ENCODE measurements around the gene MLC1.
A peak's percentile ranks its signal among the peaks of the same experiment; 100 is the strongest.

MLC1 gene

DNA sequence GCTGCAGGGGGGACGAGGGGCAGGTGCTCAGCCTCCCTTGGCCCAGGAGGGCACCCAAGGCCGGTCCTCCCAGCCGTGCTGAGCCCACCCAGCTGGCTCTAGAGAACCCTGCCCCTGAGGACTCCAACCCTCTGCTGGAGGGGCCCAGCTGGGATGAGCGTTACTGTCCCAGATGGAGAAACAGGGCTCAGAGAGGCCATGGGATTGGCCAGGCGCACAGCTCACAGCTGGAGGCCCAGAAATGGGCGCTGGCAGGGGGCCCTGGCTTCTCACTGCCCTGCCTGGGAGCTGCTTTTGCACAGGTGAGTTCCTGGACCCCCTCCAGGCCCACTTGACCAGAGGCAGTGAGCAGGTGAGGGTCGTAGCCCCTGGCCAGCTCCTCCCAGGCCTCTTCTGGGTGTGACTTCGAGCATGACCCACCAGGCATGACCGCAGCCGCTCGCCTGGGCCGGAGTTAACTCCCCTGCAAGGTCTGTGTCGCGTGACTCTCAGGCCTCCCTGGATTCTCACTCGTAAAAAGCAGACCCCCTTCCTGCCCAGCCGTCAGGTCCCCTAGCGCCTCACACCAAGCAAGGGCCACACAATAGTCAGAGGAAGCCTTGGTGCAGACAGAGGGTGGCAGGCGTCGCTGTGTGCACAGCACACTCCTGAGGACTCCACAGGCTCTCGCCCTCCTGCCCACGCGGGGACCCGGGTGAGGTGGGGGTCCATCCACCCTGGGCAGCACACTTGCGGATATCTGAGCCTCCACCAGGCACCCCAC, 52.9 kb downstream of the MLC1 start:
- in situ Hi-C loops (cut with HindIII; ENCODE audit: low sequenced_read_pairs): no loop called here
- TF ChIP-seq, protein P1, sequence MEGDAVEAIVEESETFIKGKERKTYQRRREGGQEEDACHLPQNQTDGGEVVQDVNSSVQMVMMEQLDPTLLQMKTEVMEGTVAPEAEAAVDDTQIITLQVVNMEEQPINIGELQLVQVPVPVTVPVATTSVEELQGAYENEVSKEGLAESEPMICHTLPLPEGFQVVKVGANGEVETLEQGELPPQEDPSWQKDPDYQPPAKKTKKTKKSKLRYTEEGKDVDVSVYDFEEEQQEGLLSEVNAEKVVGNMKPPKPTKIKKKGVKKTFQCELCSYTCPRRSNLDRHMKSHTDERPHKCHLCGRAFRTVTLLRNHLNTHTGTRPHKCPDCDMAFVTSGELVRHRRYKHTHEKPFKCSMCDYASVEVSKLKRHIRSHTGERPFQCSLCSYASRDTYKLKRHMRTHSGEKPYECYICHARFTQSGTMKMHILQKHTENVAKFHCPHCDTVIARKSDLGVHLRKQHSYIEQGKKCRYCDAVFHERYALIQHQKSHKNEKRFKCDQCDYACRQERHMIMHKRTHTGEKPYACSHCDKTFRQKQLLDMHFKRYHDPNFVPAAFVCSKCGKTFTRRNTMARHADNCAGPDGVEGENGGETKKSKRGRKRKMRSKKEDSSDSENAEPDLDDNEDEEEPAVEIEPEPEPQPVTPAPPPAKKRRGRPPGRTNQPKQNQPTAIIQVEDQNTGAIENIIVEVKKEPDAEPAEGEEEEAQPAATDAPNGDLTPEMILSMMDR (IDR thresholded peaks at IDR 0.05; ENCODE audit: low read depth, low read length, missing control alignments): no peak
- H3K4me3 ChIP-seq (ENCODE audit: low read depth, low read length): no peak overlapping the region
- DNase-seq (ENCODE audit: low read depth): no peak

DNA sequence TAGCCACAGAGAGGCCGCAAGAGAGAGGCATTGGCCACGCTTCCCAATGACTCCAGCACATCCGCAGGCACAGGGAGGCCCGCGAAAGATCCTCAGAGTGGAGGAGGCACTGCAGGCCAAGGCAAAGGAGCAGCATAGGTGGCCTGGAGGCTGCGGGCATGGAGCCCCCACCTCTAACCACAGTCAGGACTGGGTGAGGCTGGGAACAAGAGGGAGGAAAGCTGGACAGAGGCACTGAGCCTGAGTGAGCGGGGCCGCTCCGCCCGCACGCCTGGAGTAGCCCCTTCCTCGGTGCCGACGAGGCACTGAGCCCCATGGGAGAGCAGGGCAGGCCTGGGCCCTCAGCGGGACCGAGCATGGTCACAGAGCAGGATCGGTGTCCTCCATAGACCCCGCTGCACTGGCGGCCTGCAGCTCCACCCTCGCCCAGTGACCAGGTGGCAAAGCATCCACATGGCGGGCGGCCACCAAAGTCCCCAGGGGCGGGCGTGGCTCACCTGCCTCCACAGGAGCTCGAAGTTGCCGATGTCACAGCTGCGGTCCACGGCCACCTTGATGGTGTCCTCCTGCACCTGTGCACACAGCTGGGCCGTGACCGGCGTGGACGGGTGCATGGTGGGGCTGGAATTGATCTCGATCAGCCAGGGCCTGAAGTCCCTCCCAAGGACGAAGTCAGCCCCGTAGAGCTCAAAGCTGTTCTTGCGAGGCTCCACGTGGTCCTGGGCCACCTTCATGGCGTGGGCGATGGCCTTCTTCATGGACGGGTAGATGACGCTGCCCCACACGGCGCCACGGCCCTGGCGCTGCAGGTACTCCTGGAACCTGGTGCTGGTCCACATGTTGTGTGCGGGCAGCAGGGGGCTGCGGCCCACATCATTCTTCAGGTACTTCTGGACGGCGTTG, 53.8 kb downstream of the MLC1 start:
- DNase-seq (ENCODE audit: low read depth): no peak
- H3K4me3 ChIP-seq (ENCODE audit: low read depth, low read length): no peak overlapping the region
- TF ChIP-seq, protein P1 (IDR thresholded peaks at IDR 0.05; ENCODE audit: low read depth, low read length, missing control alignments): no peak
- in situ Hi-C loops (cut with HindIII; ENCODE audit: low sequenced_read_pairs): no loop called here

DNA sequence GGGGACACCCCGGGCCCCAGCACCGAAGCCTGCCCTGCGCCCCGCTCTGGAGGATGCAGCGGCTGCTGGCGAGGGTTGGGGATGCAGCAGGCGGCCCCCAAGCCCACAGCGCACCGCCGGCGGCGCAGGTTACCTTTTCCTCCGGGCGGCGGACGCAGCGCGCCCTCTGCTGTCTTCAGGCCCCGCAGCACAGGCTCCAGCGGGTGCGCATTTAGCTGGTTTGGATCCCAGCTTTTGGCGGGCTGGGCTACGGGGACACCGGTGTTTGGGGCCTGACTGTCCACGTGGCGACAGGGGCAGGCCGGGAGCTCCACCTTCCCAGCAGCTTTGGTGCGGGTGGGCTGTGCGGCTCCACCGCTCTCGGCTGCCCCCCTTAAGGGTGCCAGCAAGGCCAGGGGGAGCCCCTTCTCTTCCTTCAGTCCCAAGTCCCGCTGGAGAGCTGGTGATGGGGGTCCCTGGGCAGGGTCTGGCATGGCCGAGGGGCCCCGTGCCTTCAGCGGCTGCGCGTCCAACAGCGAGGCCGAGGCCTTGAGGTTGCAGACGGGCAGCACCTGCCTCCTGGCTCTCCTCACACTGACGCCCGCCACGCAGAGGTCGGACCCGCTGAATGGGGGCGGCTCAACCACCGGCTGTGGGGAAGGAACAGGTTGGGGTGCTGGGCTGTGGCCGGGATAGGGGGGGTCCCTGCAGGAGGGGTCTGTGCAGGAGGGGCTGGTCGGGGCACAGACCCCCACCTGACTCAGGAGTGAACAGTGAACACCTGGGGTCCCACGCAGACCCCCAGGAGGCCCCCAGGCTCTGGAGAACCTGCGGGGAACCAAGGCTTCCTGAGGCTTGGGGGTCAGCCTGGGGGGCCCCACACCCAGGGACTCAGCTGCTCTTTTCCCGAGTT, 54.7 kb downstream of the MLC1 start:
- H3K4me3 ChIP-seq (ENCODE audit: low read depth, low read length): no peak overlapping the region

DNA sequence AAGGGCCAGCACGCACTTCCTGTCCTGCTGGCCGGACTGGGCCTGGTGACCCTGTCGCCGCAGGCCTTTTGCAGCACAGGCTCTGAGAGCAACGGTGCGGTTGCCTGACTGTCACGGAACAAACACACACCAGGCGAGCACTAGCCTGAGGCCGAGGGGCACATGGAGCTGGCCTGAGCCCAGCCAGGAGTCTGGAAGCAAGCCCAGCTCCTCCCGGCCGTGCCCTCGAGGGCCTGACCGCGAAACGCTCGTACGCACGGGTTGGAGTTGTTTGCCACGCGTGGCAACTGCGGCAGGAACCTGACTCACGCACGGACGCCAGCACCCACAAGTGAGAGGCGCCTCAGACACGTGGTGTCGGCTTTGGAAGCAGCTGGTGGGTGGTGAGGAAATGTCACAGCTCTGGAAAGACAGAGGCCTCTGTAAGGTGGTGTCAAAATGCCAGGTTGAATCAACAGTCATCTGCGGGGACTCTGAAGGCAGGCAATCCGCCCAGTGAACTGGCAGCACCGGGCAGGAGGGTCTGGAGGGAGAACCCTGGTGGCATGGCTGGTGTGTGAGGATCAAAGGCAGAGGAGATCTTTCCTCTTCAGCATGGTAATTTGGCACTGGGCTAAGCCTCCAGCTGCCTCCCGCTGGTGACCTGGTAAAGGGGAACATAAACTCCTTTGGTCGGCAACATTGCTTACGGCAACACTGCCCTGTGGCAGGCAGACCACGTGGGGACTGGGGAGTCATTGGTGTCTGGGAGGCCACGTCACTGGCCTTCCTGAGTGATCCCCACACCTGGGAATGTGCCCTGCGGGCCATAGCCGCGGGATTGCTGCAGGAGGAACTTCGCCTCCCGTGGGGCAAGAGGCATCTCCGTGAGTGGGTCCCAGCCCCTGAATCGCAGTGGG, 57.3 kb downstream of the MLC1 start:
- H3K4me3 ChIP-seq (ENCODE audit: low read depth, low read length): no peak overlapping the region
- in situ Hi-C loops (cut with HindIII; ENCODE audit: low sequenced_read_pairs): no loop called here
- TF ChIP-seq, protein P1 (IDR thresholded peaks at IDR 0.05; ENCODE audit: low read depth, low read length, missing control alignments): no peak
- DNase-seq (ENCODE audit: low read depth): no peak

More for the DNA sequence above, 54.7 kb downstream of the MLC1 start:
- peak; percentile 28 for DNase-seq (ENCODE audit: low read depth)
- TF ChIP-seq, protein P1 (IDR thresholded peaks at IDR 0.05; ENCODE audit: low read depth, low read length, missing control alignments): peak; percentile 86
- in situ Hi-C loops (cut with HindIII; ENCODE audit: low sequenced_read_pairs): no loop called here

DNA sequence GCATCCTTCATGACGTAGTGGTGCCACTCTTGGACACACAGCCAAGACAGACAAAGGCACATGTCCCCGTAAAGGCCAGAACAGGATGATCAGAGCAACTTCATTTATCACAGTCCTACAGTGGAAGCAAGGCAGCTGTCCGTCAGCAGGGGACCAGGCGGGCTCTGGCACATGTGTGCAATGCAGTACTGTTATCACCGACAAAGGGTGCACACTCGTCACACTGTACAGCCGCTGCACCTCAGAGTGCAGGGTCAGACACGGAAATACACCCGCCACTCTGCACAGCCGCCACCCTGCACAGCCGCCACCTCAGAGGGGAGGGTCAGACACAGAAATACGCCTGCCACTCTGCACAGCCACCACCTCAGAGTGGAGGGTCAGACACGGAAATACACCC, 59.2 kb downstream of the MLC1 start:
- H3K4me3 ChIP-seq (ENCODE audit: low read depth, low read length): no peak overlapping the region
- in situ Hi-C loops (cut with HindIII; ENCODE audit: low sequenced_read_pairs): no loop called here
- TF ChIP-seq, protein P1 (IDR thresholded peaks at IDR 0.05; ENCODE audit: low read depth, low read length, missing control alignments): no peak
- no peak for DNase-seq (ENCODE audit: low read depth)
